ENCODE results near the gene PRR15L. TPM values are rescaled to one million over a fixed set of nuclear protein-coding genes. Genes with fewer than 3 reads are reported as not detected.
"Not testable (repeated sequence)": the region's sequence is repeated elsewhere in the genome, so short reads cannot be mapped to it uniquely, and the experiment has no call there.

Gene PRR15L
- total RNA-seq, 2 experiments from 2014 or later: not detected

- CTCF ChIA-PET: interaction anchor here (1.0 kb wide), 1 partner anchor 45 kb away, joined by 4 read pairs; the partner anchor contains the start of gene CDK5RAP3
- POLR2A ChIA-PET: no interaction called here
These were observed 32.0 kb downstream of the PRR15L start for GRCh38 chr17:47925678-47925988.

GRCh38 chr17:47924785-47925677 is 32.7 kb downstream of the PRR15L start:
- POLR2A ChIA-PET: no interaction called here
- CTCF ChIA-PET: interaction anchor here (1.0 kb wide), 1 partner anchor 11 kb away, joined by 3 read pairs; no protein-coding TSS in a partner anchor

GRCh38 chr17:47919889-47920288 is 37.8 kb downstream of the PRR15L start:
- CTCF ChIA-PET: interaction anchor here (0.6 kb wide), 1 partner anchor 405 kb away, joined by 3 read pairs; no protein-coding TSS in a partner anchor
- POLR2A ChIA-PET: not testable (repeated sequence)

GRCh38 chr17:47918991-47919390 is 38.7 kb downstream of the PRR15L start:
- ChIA-PET CTCF (interaction anchor here (0.6 to 0.7 kb wide), 3 partner anchors 27 to 404 kb away, joined by 3 to 4 read pairs (median 3); no protein-coding TSS in a partner anchor), POLR2A (no interaction called here)

- POLR2A ChIA-PET: no interaction called here
These were observed 39.7 kb downstream of the PRR15L start for GRCh38 chr17:47918006-47918405.

GRCh38 chr17:47917581-47917980 is 40.1 kb downstream of the PRR15L start:
- CTCF ChIA-PET: no interaction called here
- POLR2A ChIA-PET: no interaction called here

More at GRCh38 chr17:47918006-47918405, 39.7 kb downstream of the PRR15L start:
- CTCF ChIA-PET: interaction anchor here (0.7 kb wide), 1 partner anchor 19 kb away, joined by 3 read pairs; no protein-coding TSS in a partner anchor

GRCh38 chr17:47916489-47917208 is 41.0 kb downstream of the PRR15L start:
- ChIA-PET CTCF (no interaction called here), POLR2A (no interaction called here)

- ChIA-PET CTCF (no interaction called here), POLR2A (no interaction called here)
These were observed 41.8 kb downstream of the PRR15L start for GRCh38 chr17:47915776-47916398.

- ChIA-PET POLR2A (interaction anchor here (0.6 kb wide), 1 partner anchor 13 kb away, joined by 6 read pairs; no protein-coding TSS in a partner anchor), CTCF (interaction anchor here (1.2 kb wide), 1 partner anchor 10 kb away, joined by 3 read pairs; no protein-coding TSS in a partner anchor)
These were observed 43.3 kb downstream of the PRR15L start for GRCh38 chr17:47914306-47914948.

GRCh38 chr17:47913050-47913449 is 44.6 kb downstream of the PRR15L start:
- CTCF ChIA-PET: no interaction called here

GRCh38 chr17:47907932-47908562 is 49.6 kb downstream of the PRR15L start:
- ChIA-PET POLR2A (no interaction called here), CTCF (interaction anchor here (0.7 kb wide), 1 partner anchor 18 kb away, joined by 3 read pairs; no protein-coding TSS in a partner anchor)

More at GRCh38 chr17:47913050-47913449, 44.6 kb downstream of the PRR15L start:
- POLR2A ChIA-PET: no interaction called here

GRCh38 chr17:47906443-47906842 is 51.2 kb downstream of the PRR15L start:
- POLR2A ChIA-PET: no interaction called here
- CTCF ChIA-PET: no interaction called here

GRCh38 chr17:47905221-47905733 is 52.4 kb downstream of the PRR15L start:
- ChIA-PET CTCF (interaction anchor here (0.5 to 0.9 kb wide), 2 partner anchors 62 to 731 kb away, joined by 4 to 6 read pairs; no protein-coding TSS in a partner anchor), POLR2A (no interaction called here)

- POLR2A ChIA-PET: interaction anchor here (0.6 kb wide), 1 partner anchor 30 kb away, joined by 3 read pairs; no protein-coding TSS in a partner anchor
- CTCF ChIA-PET: interaction anchor here (0.8 to 1.6 kb wide), 4 partner anchors 11 to 77 kb away, joined by 3 to 5 read pairs (median 4); no protein-coding TSS in a partner anchor
These were observed 55.5 kb downstream of the PRR15L start for GRCh38 chr17:47902039-47902744.
